Measurements from ENCODE around the gene CDC6. TPM values are rescaled to one million over a fixed set of nuclear protein-coding genes. Genes with fewer than 3 reads are reported as not detected.
A peak's percentile ranks its signal among the peaks of the same experiment; 100 is the strongest.

CDC6 gene
- total RNA-seq, 1 experiment from 2014 or later, result 567 TPM

GRCh38 chr17:40264458-40265185 is 23.1 kb upstream of the CDC6 start:
- Mint-ChIP-seq H3K27me3 (ENCODE audit: unreplicated experiment) (no peaks in the 10 kb centered on the region), H3K27ac (ENCODE audit: unreplicated experiment) (no peak overlapping the region), H3K4me3 (ENCODE audit: low read depth, unreplicated experiment) (no peak overlapping the region), H3K4me1 (ENCODE audit: low read depth, unreplicated experiment) (no peaks in the 10 kb centered on the region), H3K36me3 (ENCODE audit: insufficient read depth, unreplicated experiment) (peaks cover 42% of the 10 kb centered on the region), H3K9me3 (ENCODE audit: low read depth, unreplicated experiment) (no peaks in the 10 kb centered on the region)
- BruUV-seq (replicated peaks), result TSS peak; percentile 25
- intact Hi-C loops (cut with micrococcal nuclease; ENCODE audit: unreplicated experiment), result no loop called here
- CTCF ChIA-PET, result interaction anchor here (0.6 to 4.4 kb wide), 8 partner anchors 14 to 79 kb away, joined by 3 to 40 read pairs (median 4); partner anchors contain the start of gene WIPF2
- DNase-seq, result no peak
- TF ChIP-seq, protein P1, sequence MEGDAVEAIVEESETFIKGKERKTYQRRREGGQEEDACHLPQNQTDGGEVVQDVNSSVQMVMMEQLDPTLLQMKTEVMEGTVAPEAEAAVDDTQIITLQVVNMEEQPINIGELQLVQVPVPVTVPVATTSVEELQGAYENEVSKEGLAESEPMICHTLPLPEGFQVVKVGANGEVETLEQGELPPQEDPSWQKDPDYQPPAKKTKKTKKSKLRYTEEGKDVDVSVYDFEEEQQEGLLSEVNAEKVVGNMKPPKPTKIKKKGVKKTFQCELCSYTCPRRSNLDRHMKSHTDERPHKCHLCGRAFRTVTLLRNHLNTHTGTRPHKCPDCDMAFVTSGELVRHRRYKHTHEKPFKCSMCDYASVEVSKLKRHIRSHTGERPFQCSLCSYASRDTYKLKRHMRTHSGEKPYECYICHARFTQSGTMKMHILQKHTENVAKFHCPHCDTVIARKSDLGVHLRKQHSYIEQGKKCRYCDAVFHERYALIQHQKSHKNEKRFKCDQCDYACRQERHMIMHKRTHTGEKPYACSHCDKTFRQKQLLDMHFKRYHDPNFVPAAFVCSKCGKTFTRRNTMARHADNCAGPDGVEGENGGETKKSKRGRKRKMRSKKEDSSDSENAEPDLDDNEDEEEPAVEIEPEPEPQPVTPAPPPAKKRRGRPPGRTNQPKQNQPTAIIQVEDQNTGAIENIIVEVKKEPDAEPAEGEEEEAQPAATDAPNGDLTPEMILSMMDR (IDR thresholded peaks at IDR 0.05; ENCODE audit: unreplicated experiment), result no peak

- TF ChIP-seq, protein P1 (IDR thresholded peaks at IDR 0.05; ENCODE audit: unreplicated experiment), result no peak
- Mint-ChIP-seq H3K27ac (ENCODE audit: unreplicated experiment) (no peak overlapping the region), H3K9me3 (ENCODE audit: low read depth, unreplicated experiment) (no peaks in the 10 kb centered on the region), H3K4me1 (ENCODE audit: low read depth, unreplicated experiment) (no peaks in the 10 kb centered on the region), H3K27me3 (ENCODE audit: unreplicated experiment) (no peaks in the 10 kb centered on the region), H3K36me3 (ENCODE audit: insufficient read depth, unreplicated experiment) (peaks cover 42% of the 10 kb centered on the region), H3K4me3 (ENCODE audit: low read depth, unreplicated experiment) (no peak overlapping the region)
- intact Hi-C loops (cut with micrococcal nuclease; ENCODE audit: unreplicated experiment), result no loop called here
- BruUV-seq (replicated peaks), result no TSS peak
- no peak for DNase-seq
- CTCF ChIA-PET, result interaction anchor here (0.6 to 4.4 kb wide), 4 partner anchors 19 to 964 kb away, joined by 3 to 40 read pairs (median 12); partner anchors contain the start of gene WIPF2
Observed at GRCh38 chr17:40265337-40265736, 22.3 kb upstream of the CDC6 start.

- no peaks in the 10 kb centered on the region for H3K4me1 Mint-ChIP-seq (ENCODE audit: low read depth, unreplicated experiment)
- intact Hi-C loops (cut with micrococcal nuclease; ENCODE audit: unreplicated experiment), result no loop called here
- H3K36me3 Mint-ChIP-seq (ENCODE audit: insufficient read depth, unreplicated experiment), result peaks cover 42% of the 10 kb centered on the region
- TF ChIP-seq, protein P1 (IDR thresholded peaks at IDR 0.05; ENCODE audit: unreplicated experiment), result no peak
- CTCF ChIA-PET, result interaction anchor here (0.6 to 9.3 kb wide), 10 partner anchors 8 to 371 kb away, joined by 3 to 142 read pairs (median 5); partner anchors contain the start of gene WIPF2
- H3K4me3 Mint-ChIP-seq (ENCODE audit: low read depth, unreplicated experiment), result no peak overlapping the region
- BruUV-seq (replicated peaks), result no TSS peak
- H3K27ac Mint-ChIP-seq (ENCODE audit: unreplicated experiment), result no peak overlapping the region
- no peaks in the 10 kb centered on the region for H3K27me3 Mint-ChIP-seq (ENCODE audit: unreplicated experiment)
- H3K9me3 Mint-ChIP-seq (ENCODE audit: low read depth, unreplicated experiment), result no peaks in the 10 kb centered on the region
- no peak for DNase-seq
Observed at GRCh38 chr17:40266882-40267281, 20.8 kb upstream of the CDC6 start.

GRCh38 chr17:40268141-40268712 is 19.5 kb upstream of the CDC6 start:
- peak; percentile 69 for DNase-seq
- CTCF ChIA-PET, result interaction anchor here (0.5 to 9.3 kb wide), 38 partner anchors 8 to 647 kb away, joined by 3 to 142 read pairs (median 4); partner anchors contain the start of genes CASC3, CDC6 and WIPF2

More at GRCh38 chr17:40268141-40268712, 19.5 kb upstream of the CDC6 start:
- Mint-ChIP-seq H3K9me3 (ENCODE audit: low read depth, unreplicated experiment) (no peaks in the 10 kb centered on the region), H3K4me1 (ENCODE audit: low read depth, unreplicated experiment) (no peaks in the 10 kb centered on the region), H3K4me3 (ENCODE audit: low read depth, unreplicated experiment) (no peak overlapping the region), H3K36me3 (ENCODE audit: insufficient read depth, unreplicated experiment) (peaks cover 38% of the 10 kb centered on the region), H3K27me3 (ENCODE audit: unreplicated experiment) (no peaks in the 10 kb centered on the region), H3K27ac (ENCODE audit: unreplicated experiment) (no peak overlapping the region)
- intact Hi-C loops (cut with micrococcal nuclease; ENCODE audit: unreplicated experiment), result loop anchor here (1.0 to 2.0 kb wide), 3 partner anchors 15 to 48 kb away; no protein-coding TSS in a partner anchor
- no TSS peak for BruUV-seq (replicated peaks)
- TF ChIP-seq, protein P1 (IDR thresholded peaks at IDR 0.05; ENCODE audit: unreplicated experiment), result no peak
